ENCODE measurements around the gene SLC16A9. TPM values are rescaled to one million over a fixed set of nuclear protein-coding genes. Genes with fewer than 3 reads are reported as not detected.

The SLC16A9 gene
- total RNA-seq, 3 donors from 2014 or later = 7.2 to 34.9 (median 28.8) TPM

DNA sequence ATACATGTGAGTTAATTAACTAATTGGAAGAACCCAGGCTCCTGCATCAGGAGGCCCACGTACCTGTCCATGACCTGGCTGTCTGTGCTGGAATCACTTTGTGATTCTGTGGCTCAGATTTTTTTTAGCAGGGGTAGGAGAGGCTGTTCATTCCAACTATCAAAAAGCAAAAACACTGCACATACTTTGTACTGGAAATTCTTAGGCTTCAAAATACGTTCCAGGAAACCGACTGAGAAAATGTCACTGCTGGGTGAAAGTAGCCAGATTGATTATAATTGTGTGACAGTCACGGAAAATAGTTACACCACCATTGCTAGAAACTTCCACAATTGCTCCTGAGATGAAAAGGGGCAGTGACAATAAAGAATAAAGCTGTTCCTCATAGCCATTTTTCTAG, 91.0 kb downstream of the SLC16A9 start:
- intact Hi-C loops (cut with DNase I, micrococcal nuclease) = loop anchor here in 1 of 2 donors (10.0 kb wide), 1 partner anchor 374 kb away; no protein-coding TSS in a partner anchor
- no peak for ATAC-seq
- Histone ChIP-seq H3K4me3 (no peak overlapping the region), H3K4me1 (ENCODE audit: low read depth) (no peaks in the 10 kb centered on the region), H3K9me3 (no peaks in the 10 kb centered on the region), H3K36me3 (ENCODE audit: low read depth) (no peaks in the 10 kb centered on the region)
- no peak for DNase-seq
- TF ChIP-seq, protein P1, sequence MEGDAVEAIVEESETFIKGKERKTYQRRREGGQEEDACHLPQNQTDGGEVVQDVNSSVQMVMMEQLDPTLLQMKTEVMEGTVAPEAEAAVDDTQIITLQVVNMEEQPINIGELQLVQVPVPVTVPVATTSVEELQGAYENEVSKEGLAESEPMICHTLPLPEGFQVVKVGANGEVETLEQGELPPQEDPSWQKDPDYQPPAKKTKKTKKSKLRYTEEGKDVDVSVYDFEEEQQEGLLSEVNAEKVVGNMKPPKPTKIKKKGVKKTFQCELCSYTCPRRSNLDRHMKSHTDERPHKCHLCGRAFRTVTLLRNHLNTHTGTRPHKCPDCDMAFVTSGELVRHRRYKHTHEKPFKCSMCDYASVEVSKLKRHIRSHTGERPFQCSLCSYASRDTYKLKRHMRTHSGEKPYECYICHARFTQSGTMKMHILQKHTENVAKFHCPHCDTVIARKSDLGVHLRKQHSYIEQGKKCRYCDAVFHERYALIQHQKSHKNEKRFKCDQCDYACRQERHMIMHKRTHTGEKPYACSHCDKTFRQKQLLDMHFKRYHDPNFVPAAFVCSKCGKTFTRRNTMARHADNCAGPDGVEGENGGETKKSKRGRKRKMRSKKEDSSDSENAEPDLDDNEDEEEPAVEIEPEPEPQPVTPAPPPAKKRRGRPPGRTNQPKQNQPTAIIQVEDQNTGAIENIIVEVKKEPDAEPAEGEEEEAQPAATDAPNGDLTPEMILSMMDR (IDR thresholded peaks at IDR 0.05) = no peak

DNA sequence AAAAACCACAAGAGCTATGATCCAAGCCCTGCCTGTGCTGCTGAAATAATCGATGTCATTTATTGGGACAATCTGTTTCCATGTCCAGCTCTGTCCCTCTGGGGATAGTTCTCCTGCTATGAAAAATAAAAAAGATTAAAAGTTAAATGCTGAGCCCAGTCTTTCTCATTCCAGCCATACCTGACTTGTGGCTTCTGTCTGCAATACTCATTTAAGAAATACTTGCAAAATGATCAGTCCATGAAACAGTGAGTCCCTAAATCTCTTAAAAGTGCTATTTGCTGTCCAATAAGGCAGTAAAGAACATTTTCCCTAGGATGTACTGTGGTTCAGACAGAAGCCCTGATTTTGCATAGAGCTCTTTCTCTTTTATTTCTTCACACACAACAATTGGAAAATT, 91.7 kb downstream of the SLC16A9 start:
- no peaks in the 10 kb centered on the region for H3K36me3 ChIP-seq (ENCODE audit: low read depth)
- no peaks in the 10 kb centered on the region for H3K9me3 ChIP-seq
- intact Hi-C loops (cut with DNase I, micrococcal nuclease) = loop anchor here in 1 of 2 donors (10.0 kb wide), 1 partner anchor 373 kb away; no protein-coding TSS in a partner anchor
- H3K4me3 ChIP-seq = no peak overlapping the region
- H3K4me1 ChIP-seq (ENCODE audit: low read depth) = no peaks in the 10 kb centered on the region
- TF ChIP-seq, protein P1 (IDR thresholded peaks at IDR 0.05) = no peak
- DNase-seq (no peak), ATAC-seq (no peak)

DNA sequence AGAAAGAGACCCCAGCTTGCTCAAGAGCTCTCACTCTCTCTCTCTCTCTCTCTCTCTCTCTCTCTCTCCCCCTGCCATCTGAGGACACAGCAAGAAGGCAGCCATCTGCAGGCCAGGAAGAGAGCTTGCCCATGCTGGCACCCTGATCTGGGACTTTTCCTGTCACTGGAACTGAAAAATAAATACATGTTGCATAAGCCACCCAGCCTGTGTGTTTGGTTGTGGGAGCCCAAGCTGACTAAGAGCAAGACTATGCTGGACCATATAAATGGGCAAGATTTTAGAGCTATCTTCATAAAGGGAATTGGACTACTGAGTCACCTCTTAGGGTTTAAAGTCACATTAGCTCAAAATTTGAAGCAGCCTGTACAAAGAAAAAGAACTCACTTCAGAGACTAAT, 98.6 kb downstream of the SLC16A9 start:
- DNase-seq = no peak
- ATAC-seq = no peak
- Histone ChIP-seq H3K4me1 (ENCODE audit: low read depth) (peaks cover 13% of the 10 kb centered on the region), H3K36me3 (ENCODE audit: low read depth) (no peaks in the 10 kb centered on the region), H3K4me3 (no peak overlapping the region), H3K9me3 (no peaks in the 10 kb centered on the region)
- TF ChIP-seq, protein P1 (IDR thresholded peaks at IDR 0.05) = no peak
- intact Hi-C loops (cut with DNase I, micrococcal nuclease) = loop anchor here in 1 of 2 donors (10.0 kb wide), 1 partner anchor 366 kb away; no protein-coding TSS in a partner anchor

DNA sequence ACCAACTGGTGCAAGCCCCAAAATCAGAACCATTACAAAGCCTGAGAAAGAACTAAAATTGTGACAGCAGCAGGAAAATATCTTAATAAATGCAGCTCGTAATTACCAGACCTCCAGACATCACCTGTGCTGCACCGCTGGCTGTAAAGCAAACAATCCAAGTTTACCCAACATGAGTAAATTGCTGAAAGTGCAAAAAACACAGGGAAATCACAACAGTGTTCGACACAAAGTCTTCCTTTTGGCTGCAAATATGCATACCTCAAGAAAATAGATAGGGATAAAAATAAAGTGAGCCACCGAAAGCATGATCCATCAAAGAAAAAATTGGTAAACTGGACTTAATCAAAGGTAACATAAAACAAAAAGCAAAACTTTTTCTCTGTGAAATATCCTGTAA, 101.7 kb downstream of the SLC16A9 start:
- no peak overlapping the region for H3K4me3 ChIP-seq
- intact Hi-C loops (cut with DNase I, micrococcal nuclease) = no loop called here
- TF ChIP-seq, protein P1 (IDR thresholded peaks at IDR 0.05) = no peak
- DNase-seq (no peak), ATAC-seq (no peak)
- no peaks in the 10 kb centered on the region for H3K9me3 ChIP-seq
- H3K36me3 ChIP-seq (ENCODE audit: low read depth) = no peaks in the 10 kb centered on the region
- H3K4me1 ChIP-seq (ENCODE audit: low read depth) = peaks cover 13% of the 10 kb centered on the region

DNA sequence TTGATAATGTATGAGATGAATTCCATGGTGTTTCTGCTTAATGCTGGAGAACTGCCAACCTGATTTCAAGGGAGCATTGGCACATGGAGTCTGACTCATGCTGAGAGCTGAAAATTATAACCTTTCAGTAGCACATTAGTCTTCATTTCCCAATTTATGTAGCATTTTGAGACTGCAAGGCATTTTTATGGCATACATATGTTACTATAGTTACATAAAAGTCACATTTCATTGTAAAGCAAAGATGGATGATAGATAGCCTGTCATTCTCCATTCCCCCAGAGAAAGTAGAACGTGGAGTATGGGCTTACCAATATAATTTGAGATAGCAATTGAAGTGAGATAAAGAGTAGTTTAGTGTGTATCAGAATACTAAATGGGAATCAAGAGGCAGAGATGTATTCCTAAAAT, 103.1 kb downstream of the SLC16A9 start:
- Histone ChIP-seq H3K36me3 (ENCODE audit: low read depth) (no peaks in the 10 kb centered on the region), H3K9me3 (no peaks in the 10 kb centered on the region), H3K4me1 (ENCODE audit: low read depth) (peaks cover 13% of the 10 kb centered on the region), H3K4me3 (no peak overlapping the region)
- intact Hi-C loops (cut with DNase I, micrococcal nuclease) = no loop called here
- DNase-seq (no peak), ATAC-seq (no peak)
- TF ChIP-seq, protein P1 (IDR thresholded peaks at IDR 0.05) = no peak

DNA sequence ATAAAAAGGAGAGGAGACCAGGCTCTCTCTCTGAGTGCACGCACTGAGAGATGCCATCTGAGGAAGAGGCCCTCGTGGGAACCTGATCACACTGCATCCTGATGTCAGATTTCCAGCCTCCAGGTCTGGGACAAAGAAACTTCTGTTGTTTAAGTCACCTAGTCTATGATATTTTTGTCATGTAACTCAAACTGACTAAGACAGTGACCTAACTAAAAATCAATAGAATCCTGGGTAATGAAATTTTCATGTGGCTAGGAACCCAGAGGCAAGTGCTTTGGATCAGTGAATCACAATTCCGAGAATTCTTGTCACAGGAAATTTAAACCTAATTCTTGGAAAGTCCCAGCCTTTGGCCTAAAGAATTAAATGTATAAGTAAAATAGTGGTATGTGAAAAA, 107.7 kb downstream of the SLC16A9 start:
- ATAC-seq = no peak
- Histone ChIP-seq H3K9me3 (no peaks in the 10 kb centered on the region), H3K4me3 (no peak overlapping the region), H3K36me3 (ENCODE audit: low read depth) (no peaks in the 10 kb centered on the region), H3K4me1 (ENCODE audit: low read depth) (no peaks in the 10 kb centered on the region)
- TF ChIP-seq, protein P1 (IDR thresholded peaks at IDR 0.05) = no peak
- DNase-seq = no peak
- intact Hi-C loops (cut with DNase I, micrococcal nuclease) = no loop called here

All from mucosa of descending colon (tissue), 3 donors.